Tibial nerve (tissue), 4 donors: ENCODE results near the gene PTOV1. TPM values are rescaled to one million over a fixed set of nuclear protein-coding genes. Genes with fewer than 3 reads are reported as not detected.

ENCODE experiments used
- DNase-seq, 2 donors: peaks; one replicate each; pipeline ENCODE4 v3.0.0-alpha.2; 2019; ENCODE audit warnings: low spot score in 2 of 2
- H3K27ac ChIP-seq, 4 donors: fragments of 200-600 bp; sonication (generic) in 3 of 4; one replicate each; pipeline ENCODE4 v1.5.1; 2017 to 2019; ENCODE audit warnings: mild to moderate bottlenecking in 1 of 4
- H3K27me3 ChIP-seq, 2 donors: fragments of 200-600 bp; sonication (generic) in 1 of 2; one replicate each; pipeline versions ENCODE4 v1.5.1 to v1.6.0; 2017 to 2019
- H3K36me3 ChIP-seq, 3 donors: fragments of 200-600 bp; sonication (generic); one replicate each; pipeline ENCODE4 v1.5.1; 2018 to 2019
- H3K4me1 ChIP-seq, 4 donors: fragments of 200-600 bp; sonication (generic) in 3 of 4; one replicate each; pipeline ENCODE4 v1.5.1; 2017 to 2019
- H3K4me3 ChIP-seq, 4 donors: fragments of 200-600 bp; sonication (generic) in 3 of 4; one replicate each; pipeline ENCODE4 v1.5.1; 2017 to 2019; ENCODE audit warnings: mild to moderate bottlenecking in 1 of 4, moderate library complexity in 1 of 4
- H3K9me3 ChIP-seq, 4 donors: fragments of 200-600 bp; sonication (generic) in 3 of 4; one replicate each; pipeline ENCODE4 v1.5.1; 2017 to 2019
- EP300 ChIP-seq, 2 donors: sonication (generic); formaldehyde crosslinking; IDR thresholded peaks; one replicate each; pipeline ENCODE4 v1.6.1; 2017; ENCODE audit warnings: antibody characterized with exemption in 2 of 2, mild to moderate bottlenecking in 1 of 2
- POLR2A ChIP-seq, 2 donors: fragments of 450-650 bp; IDR thresholded peaks; one replicate each; pipeline ENCODE4 v1.6.1; 2017; ENCODE audit warnings: antibody characterized with exemption in 2 of 2, mild to moderate bottlenecking in 2 of 2, moderate library complexity in 2 of 2
- WGBS, 2 donors: methylation state at CpG; one replicate each; pipeline ENCODE4 v1.1.5; 2018; 5-methylcytosine and 5-hydroxymethylcytosine counted together
- total RNA-seq, 4 donors: library from RNA; depleted of rRNA; stranded (reverse); fragments of >200 nt; gene quantifications; one replicate each; pipeline ENCODE4 v1.1.0, GENCODE V29; 2016
- TF ChIP-seq, protein P1 (sequence below), 5 experiments: fragments of 200-600 bp in 3 of 5; fragments of 450-650 bp in 2 of 5; sonication (generic) in 3 of 5; IDR thresholded peaks; one replicate each; pipeline ENCODE4 v1.5.1; 2016 to 2019; ENCODE audit warnings: antibody characterized with exemption in 5 of 5, mild to moderate bottlenecking in 3 of 5, moderate library complexity in 2 of 5

The PTOV1 gene
- total RNA-seq, 4 donors from 2014 or later = 75.6 to 113 (median 91.9) TPM

DNA sequence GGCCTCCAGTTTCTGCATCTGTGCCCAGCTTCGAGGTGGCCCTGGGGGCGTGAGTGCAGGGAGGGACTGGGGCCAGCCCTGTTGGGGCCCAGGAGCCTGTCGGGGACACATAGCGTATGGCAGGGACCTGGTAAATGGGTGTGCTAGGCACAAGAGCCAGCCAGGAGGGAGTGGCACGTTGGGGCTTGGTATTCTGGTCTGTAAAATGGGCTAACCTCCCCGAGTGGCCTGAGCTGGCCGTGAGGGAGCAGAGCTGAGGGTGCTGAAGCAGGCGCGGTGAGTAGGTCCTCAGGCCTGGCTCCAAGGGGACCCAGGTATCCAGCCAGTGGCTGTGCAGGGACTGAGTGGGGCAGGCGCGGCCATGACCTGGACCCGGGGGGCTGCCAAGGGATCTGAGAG, 4.3 kb downstream of the PTOV1 start:
- no peak overlapping the region for H3K4me3 ChIP-seq
- H3K9me3 ChIP-seq = no peaks in the 10 kb centered on the region
- 88 to 91% methylated on average over 11 to 12 of the region's 12 CpGs for WGBS, 2 donors
- peak overlapping the region in 2 of 4 donors; percentile 28 to 60 for H3K27ac ChIP-seq
- no peak for DNase-seq
- H3K36me3 ChIP-seq = peaks cover 0 to 61% (median 4%) of the 10 kb centered on the region in 3 donors
- TF ChIP-seq POLR2A (IDR thresholded peaks at IDR 0.05) = no peak
- TF ChIP-seq EP300 (IDR thresholded peaks at IDR 0.05) = no peak
- TF ChIP-seq, protein P1, sequence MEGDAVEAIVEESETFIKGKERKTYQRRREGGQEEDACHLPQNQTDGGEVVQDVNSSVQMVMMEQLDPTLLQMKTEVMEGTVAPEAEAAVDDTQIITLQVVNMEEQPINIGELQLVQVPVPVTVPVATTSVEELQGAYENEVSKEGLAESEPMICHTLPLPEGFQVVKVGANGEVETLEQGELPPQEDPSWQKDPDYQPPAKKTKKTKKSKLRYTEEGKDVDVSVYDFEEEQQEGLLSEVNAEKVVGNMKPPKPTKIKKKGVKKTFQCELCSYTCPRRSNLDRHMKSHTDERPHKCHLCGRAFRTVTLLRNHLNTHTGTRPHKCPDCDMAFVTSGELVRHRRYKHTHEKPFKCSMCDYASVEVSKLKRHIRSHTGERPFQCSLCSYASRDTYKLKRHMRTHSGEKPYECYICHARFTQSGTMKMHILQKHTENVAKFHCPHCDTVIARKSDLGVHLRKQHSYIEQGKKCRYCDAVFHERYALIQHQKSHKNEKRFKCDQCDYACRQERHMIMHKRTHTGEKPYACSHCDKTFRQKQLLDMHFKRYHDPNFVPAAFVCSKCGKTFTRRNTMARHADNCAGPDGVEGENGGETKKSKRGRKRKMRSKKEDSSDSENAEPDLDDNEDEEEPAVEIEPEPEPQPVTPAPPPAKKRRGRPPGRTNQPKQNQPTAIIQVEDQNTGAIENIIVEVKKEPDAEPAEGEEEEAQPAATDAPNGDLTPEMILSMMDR (IDR thresholded peaks at IDR 0.05) = no peak
- peaks cover 0 to 72% (median 22%) of the 10 kb centered on the region in 4 donors for H3K4me1 ChIP-seq
- H3K27me3 ChIP-seq = no peaks in the 10 kb centered on the region

DNA sequence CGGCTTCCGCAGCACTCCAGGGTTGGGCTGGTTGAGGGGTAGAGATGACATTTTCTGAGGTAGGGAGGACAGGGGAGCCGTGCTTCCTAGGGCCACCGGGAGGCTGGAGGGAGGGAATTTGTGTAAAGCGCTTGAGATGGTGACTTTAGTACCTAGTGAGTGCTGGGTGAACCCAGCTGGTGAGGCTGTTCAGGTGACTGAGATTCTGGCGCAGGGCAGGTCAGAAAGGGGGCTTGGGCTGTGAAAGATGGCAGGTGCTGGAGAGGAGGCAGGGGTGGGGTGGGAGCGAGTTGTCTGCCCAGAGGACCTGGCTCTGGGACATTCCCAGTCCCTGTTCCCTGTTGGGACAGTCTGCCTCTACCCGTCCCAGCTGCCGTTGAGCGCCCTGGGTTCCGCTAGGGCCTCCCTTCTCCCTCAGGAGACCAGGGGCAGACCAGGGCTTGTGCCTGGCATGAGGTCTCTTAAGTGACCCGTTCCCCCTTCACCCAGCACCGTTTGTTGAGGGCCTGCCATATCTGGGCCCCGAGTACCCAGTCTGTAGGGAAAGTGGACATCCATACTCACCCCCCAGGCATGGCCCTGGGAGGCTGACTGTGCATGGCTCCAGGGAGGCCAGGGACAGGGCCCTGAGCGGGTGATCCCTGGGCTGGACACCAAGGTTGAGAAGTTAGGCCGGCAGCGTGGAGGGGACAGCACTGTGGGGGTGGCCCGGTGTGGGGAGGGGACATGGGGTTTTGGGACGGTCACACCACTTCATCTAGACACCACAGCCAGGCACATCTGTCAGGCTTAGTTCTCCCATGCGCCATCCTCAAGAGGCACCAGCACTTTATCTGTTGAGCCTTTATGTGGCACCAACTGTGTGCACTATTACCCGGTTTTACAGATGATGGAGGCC, 5.0 kb downstream of the PTOV1 start:
- TF ChIP-seq POLR2A (IDR thresholded peaks at IDR 0.05) (no peak), EP300 (IDR thresholded peaks at IDR 0.05) (no peak)
- TF ChIP-seq, protein P1 (IDR thresholded peaks at IDR 0.05) = no peak
- Histone ChIP-seq H3K4me3 (no peak overlapping the region), H3K27me3 (no peaks in the 10 kb centered on the region), H3K4me1 (peaks cover 0 to 77% (median 25%) of the 10 kb centered on the region in 4 donors), H3K27ac (peak overlapping the region in 2 of 4 donors; percentile 28 to 60), H3K9me3 (no peaks in the 10 kb centered on the region), H3K36me3 (peaks cover 0 to 68% (median 4%) of the 10 kb centered on the region in 3 donors)
- WGBS, 2 donors = 73 to 77% methylated on average over 21 of the region's 21 CpGs
- DNase-seq = no peak

DNA sequence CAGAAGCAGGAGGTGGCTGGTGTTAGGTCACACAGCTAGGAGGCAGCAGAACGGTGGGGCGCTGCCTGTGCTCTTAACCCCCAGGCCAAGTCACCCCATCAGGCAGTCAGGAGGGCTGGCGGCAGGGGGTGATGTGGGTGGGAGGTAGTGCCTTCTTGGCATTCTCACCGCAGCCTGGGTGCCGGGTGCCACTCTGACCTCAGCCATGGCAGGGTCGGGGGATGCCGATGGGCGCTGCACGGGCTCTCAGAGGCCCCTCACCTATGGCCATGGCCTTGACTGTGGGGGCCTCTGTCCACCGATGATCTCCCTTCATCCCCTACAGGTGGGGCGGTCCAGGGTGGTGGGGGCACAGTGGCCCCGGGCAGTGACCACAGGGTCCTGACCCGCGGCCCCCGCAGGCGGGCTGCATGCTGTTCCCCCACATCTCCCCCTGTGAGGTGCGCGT, 5.6 kb downstream of the PTOV1 start:
- Histone ChIP-seq H3K27ac (peak overlapping the region in 1 of 4 donors; percentile 60), H3K9me3 (no peaks in the 10 kb centered on the region), H3K36me3 (peaks cover 0 to 75% (median 4%) of the 10 kb centered on the region in 3 donors), H3K4me3 (no peak overlapping the region), H3K27me3 (no peaks in the 10 kb centered on the region), H3K4me1 (peaks cover 0 to 84% (median 29%) of the 10 kb centered on the region in 4 donors)
- WGBS, 2 donors = 82 to 87% methylated on average over 7 to 13 of the region's 18 CpGs
- DNase-seq = no peak
- TF ChIP-seq, protein P1 (IDR thresholded peaks at IDR 0.05) = no peak
- no peak for TF ChIP-seq POLR2A (IDR thresholded peaks at IDR 0.05)
- no peak for TF ChIP-seq EP300 (IDR thresholded peaks at IDR 0.05)

DNA sequence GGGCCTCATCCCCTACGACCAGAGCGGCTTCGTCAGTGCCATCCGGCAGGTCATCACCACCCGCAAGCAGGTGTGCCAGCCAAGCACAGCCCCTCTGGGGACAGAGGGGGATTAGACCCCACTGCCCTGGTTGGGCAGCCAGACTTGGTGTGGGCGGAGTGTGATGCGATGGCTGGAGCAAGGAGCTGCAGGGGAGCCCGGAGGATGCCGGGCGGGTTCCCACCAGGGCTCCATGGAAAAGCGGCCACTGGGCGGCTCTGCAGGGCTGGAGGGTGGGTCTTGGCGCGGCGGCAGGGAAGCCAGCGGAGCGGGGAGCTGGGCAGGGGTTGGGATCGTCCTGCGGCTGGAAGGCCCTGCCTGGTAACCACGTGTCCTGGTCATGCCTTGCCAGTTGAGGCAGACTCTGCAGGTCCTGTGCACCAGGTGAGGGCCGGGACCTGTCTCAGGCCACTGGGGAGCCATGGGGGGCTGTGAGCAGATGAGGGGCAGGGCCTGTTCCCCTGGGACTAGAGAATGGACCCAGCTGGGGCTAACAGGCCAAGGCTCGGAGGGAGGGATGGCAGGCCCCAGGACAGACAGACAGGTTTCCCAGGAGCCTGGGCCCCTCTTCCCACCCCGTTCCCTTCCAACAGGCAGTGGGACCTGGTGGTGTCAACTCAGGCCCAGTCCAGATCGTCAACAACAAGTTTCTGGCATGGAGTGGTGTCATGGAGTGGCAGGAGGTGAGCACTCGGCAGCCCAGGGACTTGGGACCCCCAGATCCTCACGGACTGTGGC, 6.3 kb downstream of the PTOV1 start:
- Histone ChIP-seq H3K9me3 (no peaks in the 10 kb centered on the region), H3K4me3 (no peak overlapping the region), H3K4me1 (peaks cover 0 to 83% (median 24%) of the 10 kb centered on the region in 4 donors), H3K36me3 (peaks cover 0 to 81% (median 4%) of the 10 kb centered on the region in 3 donors), H3K27me3 (no peaks in the 10 kb centered on the region), H3K27ac (peak overlapping the region in 2 of 4 donors; percentile 85 to 86)
- TF ChIP-seq EP300 (IDR thresholded peaks at IDR 0.05) (no peak), POLR2A (IDR thresholded peaks at IDR 0.05) (no peak)
- TF ChIP-seq, protein P1 (IDR thresholded peaks at IDR 0.05) = no peak
- DNase-seq = no peak
- 89 to 92% methylated on average over 25 of the region's 26 CpGs for WGBS, 2 donors
